SU-DHL-6 (cell line): Measurements from ENCODE around the gene TNIK.

ENCODE experiments used
- CTCF ChIP-seq: fragments of 200-600 bp; sonication (generic); IDR thresholded peaks from one replicate; pipeline ENCODE4 v1.5.1; 2017; ENCODE audit warnings: antibody characterized with exemption, mild to moderate bottlenecking, low read length, moderate library complexity; ENCODE audit not compliant: insufficient read depth, poor library complexity, severe bottlenecking
- EZH2phosphoT487 ChIP-seq: fragments of 200-600 bp; sonication (generic), shearing (Covaris generic); conservative IDR thresholded peaks from 2 replicates; pipeline ENCODE4 v1.6.1; 2018; ENCODE audit warnings: mild to moderate bottlenecking, antibody characterized with exemption, low read length, moderate library complexity, mixed read lengths

GRCh38 chr3:171108066-171108465 lies 352.1 kb downstream of the TNIK start:
- TF ChIP-seq CTCF (no peak), EZH2phosphoT487 (no peak)
